Osteocyte (in vitro differentiated cells): ENCODE measurements around the gene ZSWIM3. TPM values are rescaled to one million over a fixed set of nuclear protein-coding genes. Genes with fewer than 3 reads are reported as not detected.
"Not testable (repeated sequence)": the region's sequence is repeated elsewhere in the genome, so short reads cannot be mapped to it uniquely, and the experiment has no call there.

Experiments
- DNase-seq: peaks from one replicate; pipeline ENCODE4 v3.0.0; 2021; ENCODE audit warnings: mixed read lengths; ENCODE audit not compliant: unreplicated experiment; ENCODE audit errors: extremely low spot score
- H3K27ac Mint-ChIP-seq: one replicate; pipeline ENCODE4 v1.8.0; 2021; ENCODE audit warnings: mild to moderate bottlenecking, mixed read lengths; ENCODE audit not compliant: unreplicated experiment
- H3K27me3 Mint-ChIP-seq: one replicate; pipeline ENCODE4 v1.8.0; 2021; ENCODE audit warnings: mixed read lengths; ENCODE audit not compliant: unreplicated experiment
- H3K36me3 Mint-ChIP-seq: one replicate; pipeline ENCODE4 v1.8.0; 2021; ENCODE audit warnings: mixed read lengths; ENCODE audit not compliant: unreplicated experiment
- H3K4me1 Mint-ChIP-seq: one replicate; pipeline ENCODE4 v1.8.0; 2021; ENCODE audit warnings: mixed read lengths; ENCODE audit not compliant: unreplicated experiment
- H3K4me3 Mint-ChIP-seq: one replicate; pipeline ENCODE4 v1.8.0; 2021; ENCODE audit warnings: mild to moderate bottlenecking, moderate library complexity, mixed read lengths; ENCODE audit not compliant: unreplicated experiment
- H3K9me3 Mint-ChIP-seq: one replicate; pipeline ENCODE4 v1.8.0; 2021; ENCODE audit warnings: mixed read lengths; ENCODE audit not compliant: unreplicated experiment
- CTCF ChIP-seq: fragments of 200-600 bp; sonication (generic); IDR thresholded peaks from 2 replicates; pipeline ENCODE4 v1.5.0; 2021; ENCODE audit warnings: antibody characterized with exemption, mild to moderate bottlenecking, moderate library complexity
- total RNA-seq: library from RNA; stranded (reverse); gene quantifications from 2 replicates; pipeline ENCODE4 v1.2.1, GENCODE V29; 2021

Gene ZSWIM3
- total RNA-seq, 1 donor from 2014 or later = 3.9 TPM

GRCh38 chr20:45899046-45899835 lies 41.8 kb downstream of the ZSWIM3 start:
- H3K4me1 Mint-ChIP-seq = no peaks in the 10 kb centered on the region
- H3K27me3 Mint-ChIP-seq = no peaks in the 10 kb centered on the region
- no peak for TF ChIP-seq CTCF
- H3K36me3 Mint-ChIP-seq = peaks cover 26% of the 10 kb centered on the region
- no peaks in the 10 kb centered on the region for H3K9me3 Mint-ChIP-seq
- no peak overlapping the region for H3K27ac Mint-ChIP-seq
- no peak overlapping the region for H3K4me3 Mint-ChIP-seq
- no peak for DNase-seq

- not testable (repeated sequence) for H3K27ac Mint-ChIP-seq, H3K4me3 Mint-ChIP-seq, DNase-seq, H3K27me3 Mint-ChIP-seq, H3K9me3 Mint-ChIP-seq, H3K4me1 Mint-ChIP-seq
- H3K36me3 Mint-ChIP-seq = peaks cover 36% of the 10 kb centered on the region
Observed at GRCh38 chr20:45901332-45901731, 43.9 kb downstream of the ZSWIM3 start.

- H3K4me3 Mint-ChIP-seq = no peak overlapping the region
- no peak for TF ChIP-seq CTCF
Observed at GRCh38 chr20:45902199-45902701, 44.8 kb downstream of the ZSWIM3 start.

GRCh38 chr20:45904583-45905504 lies 47.4 kb downstream of the ZSWIM3 start:
- H3K4me1 Mint-ChIP-seq = peaks cover 3% of the 10 kb centered on the region
- H3K36me3 Mint-ChIP-seq = peaks cover 21% of the 10 kb centered on the region
- H3K4me3 Mint-ChIP-seq = no peak overlapping the region
- no peak for TF ChIP-seq CTCF
- H3K9me3 Mint-ChIP-seq = no peaks in the 10 kb centered on the region
- no peaks in the 10 kb centered on the region for H3K27me3 Mint-ChIP-seq
- DNase-seq = no peak
- no peak overlapping the region for H3K27ac Mint-ChIP-seq

More at GRCh38 chr20:45902199-45902701, 44.8 kb downstream of the ZSWIM3 start:
- H3K27ac Mint-ChIP-seq = no peak overlapping the region
- no peaks in the 10 kb centered on the region for H3K9me3 Mint-ChIP-seq
- no peak for DNase-seq
- H3K4me1 Mint-ChIP-seq = no peaks in the 10 kb centered on the region
- no peaks in the 10 kb centered on the region for H3K27me3 Mint-ChIP-seq
- H3K36me3 Mint-ChIP-seq = peaks cover 31% of the 10 kb centered on the region

- Mint-ChIP-seq H3K9me3 (no peaks in the 10 kb centered on the region), H3K4me1 (peaks cover 7% of the 10 kb centered on the region), H3K4me3 (no peak overlapping the region), H3K27ac (no peak overlapping the region), H3K36me3 (peaks cover 22% of the 10 kb centered on the region), H3K27me3 (no peaks in the 10 kb centered on the region)
- no peak for TF ChIP-seq CTCF
- no peak for DNase-seq
Observed at GRCh38 chr20:45905505-45906079, 48.2 kb downstream of the ZSWIM3 start.
